Esophagus (tissue), 2 donors: ENCODE data around the gene NLRC5. TPM values are rescaled to one million over a fixed set of nuclear protein-coding genes. Genes with fewer than 3 reads are reported as not detected.

ENCODE experiments used
- H3K27ac ChIP-seq, 2 donors: one replicate each; pipeline ENCODE4 v1.5.1; 2013; ENCODE audit warnings: low read depth in 2 of 2, mild to moderate bottlenecking in 2 of 2, inconsistent platforms in 1 of 2, low read length in 1 of 2, moderate library complexity in 1 of 2
- H3K27me3 ChIP-seq, 2 donors: one replicate each; pipeline ENCODE4 v1.6.1; 2013; ENCODE audit warnings: low read length in 2 of 2, control low read depth in 1 of 2, mild to moderate bottlenecking in 1 of 2; ENCODE audit not compliant: insufficient read depth in 2 of 2, control insufficient read depth in 1 of 2
- H3K36me3 ChIP-seq, 2 donors: one replicate each; pipeline ENCODE4 v1.6.1; 2013; ENCODE audit warnings: low read length in 1 of 2; ENCODE audit not compliant: control insufficient read depth in 2 of 2, insufficient read depth in 2 of 2
- H3K4me1 ChIP-seq, 2 donors: one replicate each; pipeline ENCODE4 v1.6.1; 2013; ENCODE audit warnings: low read length in 1 of 2; ENCODE audit not compliant: control insufficient read depth in 2 of 2, insufficient read depth in 2 of 2
- H3K4me3 ChIP-seq, 2 donors: one replicate each; pipeline ENCODE4 v1.5.1; 2013; ENCODE audit warnings: low read length in 2 of 2, mild to moderate bottlenecking in 2 of 2, low read depth in 1 of 2, moderate library complexity in 1 of 2
- H3K9me3 ChIP-seq, 2 donors: one replicate each; pipeline ENCODE4 v1.6.1; 2013; ENCODE audit warnings: mild to moderate bottlenecking in 2 of 2, low read depth in 1 of 2, low read length in 1 of 2, moderate library complexity in 1 of 2; ENCODE audit not compliant: control insufficient read depth in 2 of 2, insufficient read depth in 1 of 2
- WGBS, 2 donors: extraction: QIAGEN DNeasy Blood & Tissue Kit; methylation state at CpG; one replicate each; pipeline ENCODE4 v1.1.7; 2013; 5-methylcytosine and 5-hydroxymethylcytosine counted together
- polyA plus RNA-seq, 2 donors: library from polyadenylated mRNA; stranded (reverse); fragments of 200-250 nt; gene quantifications; one replicate each; pipeline ENCODE4 v1.2.3, GENCODE V29; 2013
- donor health status: healthy with polysubstance abuse.
- donor health status: Bipolar disorder and iron deficiency.

Gene NLRC5
- polyA plus RNA-seq, 2 donors: 11.3 to 21.7 TPM

DNA sequence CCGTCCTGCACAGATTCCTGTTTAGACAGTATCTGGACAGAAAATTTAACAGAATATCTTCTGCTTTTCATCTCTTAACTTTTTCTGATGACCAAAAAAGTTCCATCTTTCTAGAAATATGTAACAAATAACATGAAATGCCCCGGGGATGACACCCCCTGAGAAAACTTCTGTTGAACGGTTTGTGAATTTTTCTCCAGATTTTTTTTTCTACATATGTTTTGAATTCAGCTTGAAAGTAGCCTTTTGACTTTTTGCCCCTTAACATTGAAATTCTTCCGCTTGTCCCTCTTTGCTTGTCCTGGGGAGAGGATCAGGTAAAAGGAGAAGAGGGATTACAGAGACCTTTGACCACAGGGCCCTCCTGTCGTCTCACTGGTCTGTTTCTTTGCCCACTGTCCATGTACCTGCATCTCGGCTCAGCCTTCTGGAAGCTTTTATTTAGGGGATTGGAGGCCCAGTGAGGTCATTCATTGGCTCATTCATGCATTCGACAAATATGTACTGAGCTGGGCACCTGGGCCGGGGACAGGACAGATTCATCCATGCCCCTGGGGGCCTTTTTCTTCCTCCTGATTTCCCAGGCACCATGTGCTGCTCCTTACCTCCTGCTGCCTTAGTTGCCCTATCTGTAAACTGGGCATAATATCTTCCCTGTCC lies 83.4 kb downstream of the NLRC5 start:
- Histone ChIP-seq H3K9me3 (no peaks in the 10 kb centered on the region), H3K27me3 (no peaks in the 10 kb centered on the region), H3K27ac (no peak overlapping the region), H3K4me1 (no peaks in the 10 kb centered on the region), H3K36me3 (peaks cover 0 to 2% of the 10 kb centered on the region in 2 donors), H3K4me3 (no peak overlapping the region)
- 71 to 75% methylated on average over 8 of the region's 8 CpGs for WGBS, 2 donors

DNA sequence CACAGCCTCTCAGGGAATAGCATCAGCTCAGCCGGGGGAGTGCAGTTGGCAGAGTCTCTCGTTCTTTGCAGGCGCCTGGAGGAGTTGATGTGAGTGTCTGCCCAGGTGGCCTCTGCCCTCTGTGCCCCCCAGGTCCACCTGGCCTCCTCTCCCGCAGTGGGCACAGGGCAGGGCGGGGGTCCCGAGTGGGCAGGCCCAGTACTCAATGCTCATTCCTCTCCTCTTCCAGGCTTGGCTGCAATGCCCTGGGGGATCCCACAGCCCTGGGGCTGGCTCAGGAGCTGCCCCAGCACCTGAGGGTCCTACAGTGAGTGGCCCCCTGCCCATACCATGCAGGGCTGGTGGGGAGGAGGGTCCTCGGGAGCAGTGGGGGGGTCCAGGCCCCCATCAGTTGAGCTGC lies 88.4 kb downstream of the NLRC5 start:
- 84 to 88% methylated on average over 5 to 7 of the region's 7 CpGs for WGBS, 2 donors
- Histone ChIP-seq H3K4me1 (no peaks in the 10 kb centered on the region), H3K9me3 (no peaks in the 10 kb centered on the region), H3K36me3 (peaks cover 0 to 3% of the 10 kb centered on the region in 2 donors), H3K27ac (no peak overlapping the region), H3K4me3 (no peak overlapping the region), H3K27me3 (no peaks in the 10 kb centered on the region)

DNA sequence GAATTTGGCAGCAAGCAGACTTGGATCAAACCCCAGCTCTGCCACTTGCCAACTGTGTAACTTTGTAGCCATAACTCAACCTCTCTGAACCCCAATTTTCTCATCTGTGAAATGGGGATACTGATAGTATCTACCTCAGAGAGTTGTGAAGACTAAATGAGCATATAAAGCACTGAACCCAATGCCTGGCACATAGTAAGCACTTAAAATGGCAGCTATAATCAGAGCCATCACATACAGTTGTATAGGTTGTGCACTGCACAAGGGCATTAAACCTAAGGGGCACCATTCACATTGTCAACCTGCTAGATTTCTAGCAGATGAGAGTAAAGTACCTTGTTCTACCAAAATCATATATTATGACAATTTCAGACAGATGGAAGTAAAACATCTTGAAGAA lies 92.4 kb downstream of the NLRC5 start:
- H3K36me3 ChIP-seq: peaks cover 0 to 3% of the 10 kb centered on the region in 2 donors
- no peaks in the 10 kb centered on the region for H3K27me3 ChIP-seq
- peaks cover 0 to 2% of the 10 kb centered on the region in 2 donors for H3K4me1 ChIP-seq
- no peak overlapping the region for H3K4me3 ChIP-seq
- H3K9me3 ChIP-seq: no peaks in the 10 kb centered on the region
- no peak overlapping the region for H3K27ac ChIP-seq

DNA sequence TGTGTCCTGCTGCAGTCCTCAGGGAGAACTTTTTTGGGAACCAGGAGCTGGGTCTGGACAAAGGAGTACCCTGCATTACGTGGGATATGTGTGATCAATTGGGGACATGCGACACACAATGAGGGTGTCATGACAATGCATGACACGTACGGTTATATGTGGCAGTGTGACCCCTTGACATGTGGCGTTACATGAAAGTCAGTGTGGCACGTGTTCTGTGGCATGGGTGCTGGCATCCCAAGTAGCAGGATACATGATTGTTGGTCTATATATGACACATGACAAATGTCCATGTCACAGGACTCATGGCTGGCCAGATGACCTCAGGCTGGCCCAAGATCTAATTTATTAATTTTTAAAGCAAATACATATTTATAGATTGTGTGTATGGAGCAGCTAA lies 93.3 kb downstream of the NLRC5 start:
- peaks cover 0 to 3% of the 10 kb centered on the region in 2 donors for H3K36me3 ChIP-seq
- no peaks in the 10 kb centered on the region for H3K9me3 ChIP-seq
- peaks cover 0 to 2% of the 10 kb centered on the region in 2 donors for H3K4me1 ChIP-seq
- H3K27ac ChIP-seq: no peak overlapping the region
- WGBS, 2 donors: 92 to 93% methylated on average over 6 of the region's 6 CpGs
- no peaks in the 10 kb centered on the region for H3K27me3 ChIP-seq
- H3K4me3 ChIP-seq: no peak overlapping the region

DNA sequence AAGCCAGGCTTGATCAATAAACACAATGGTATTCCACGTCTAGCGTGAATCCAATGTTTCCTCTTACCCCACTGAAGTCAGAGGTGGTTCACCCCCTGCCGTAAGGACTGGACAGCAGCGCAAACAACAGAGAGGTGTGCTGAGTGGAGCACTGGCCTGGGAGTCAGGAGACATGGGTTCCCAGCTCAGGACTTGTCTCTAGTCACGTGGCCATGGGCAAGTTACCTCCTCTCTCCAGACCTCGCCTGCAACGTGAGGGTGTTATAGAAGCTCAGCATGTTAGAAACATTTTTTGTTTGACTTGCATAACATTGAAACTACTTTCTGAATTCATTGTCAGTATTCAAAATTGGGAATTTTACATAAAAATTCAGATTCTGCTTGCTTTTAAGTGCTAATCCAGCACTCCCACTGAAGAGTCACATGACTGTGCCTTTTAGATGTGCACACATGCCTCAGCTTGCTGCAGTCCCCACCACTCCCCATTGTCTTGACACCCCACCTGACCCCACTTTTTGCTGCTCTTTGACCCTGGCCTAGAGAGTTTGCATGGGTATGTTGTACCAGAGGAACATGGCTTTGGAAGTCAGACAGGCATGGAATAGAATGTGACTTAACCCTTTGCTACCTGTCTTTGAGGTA lies 94.2 kb downstream of the NLRC5 start:
- Histone ChIP-seq H3K36me3 (peaks cover 0 to 3% of the 10 kb centered on the region in 2 donors), H3K4me1 (peaks cover 0 to 2% of the 10 kb centered on the region in 2 donors), H3K9me3 (no peaks in the 10 kb centered on the region), H3K27ac (no peak overlapping the region), H3K4me3 (no peak overlapping the region), H3K27me3 (no peaks in the 10 kb centered on the region)
- 72 to 81% methylated on average over 7 of the region's 7 CpGs for WGBS, 2 donors

DNA sequence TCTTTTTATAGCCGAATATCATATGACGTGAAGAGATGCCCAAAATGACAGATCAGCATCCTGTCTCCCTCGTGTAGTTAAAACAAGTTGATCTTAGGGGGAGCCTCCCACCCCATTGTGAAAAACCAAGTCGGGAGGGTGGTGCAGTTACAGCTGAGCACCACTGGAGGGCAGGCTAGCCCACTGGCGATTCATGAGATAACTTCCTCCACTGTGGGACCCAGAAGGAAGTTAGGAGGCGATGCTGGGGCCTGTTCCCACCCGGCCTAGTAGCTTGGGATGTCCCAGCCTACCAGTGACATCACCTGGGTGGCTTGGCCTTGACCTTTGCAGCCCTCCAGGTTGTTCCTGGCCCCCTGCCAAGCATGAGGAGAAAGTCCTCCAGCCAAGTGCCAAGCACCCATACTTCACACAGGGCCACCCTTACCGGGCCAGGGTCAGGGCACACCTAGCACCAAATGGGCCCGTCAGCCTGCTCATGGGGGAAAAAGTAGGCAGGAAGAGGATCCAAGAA lies 95.0 kb downstream of the NLRC5 start:
- H3K27me3 ChIP-seq: no peaks in the 10 kb centered on the region
- no peaks in the 10 kb centered on the region for H3K9me3 ChIP-seq
- peaks cover 0 to 3% of the 10 kb centered on the region in 2 donors for H3K36me3 ChIP-seq
- peaks cover 0 to 2% of the 10 kb centered on the region in 2 donors for H3K4me1 ChIP-seq
- H3K27ac ChIP-seq: no peak overlapping the region
- no peak overlapping the region for H3K4me3 ChIP-seq
- 9% methylated on average over 9 of the region's 9 CpGs for WGBS, 2 donors

DNA sequence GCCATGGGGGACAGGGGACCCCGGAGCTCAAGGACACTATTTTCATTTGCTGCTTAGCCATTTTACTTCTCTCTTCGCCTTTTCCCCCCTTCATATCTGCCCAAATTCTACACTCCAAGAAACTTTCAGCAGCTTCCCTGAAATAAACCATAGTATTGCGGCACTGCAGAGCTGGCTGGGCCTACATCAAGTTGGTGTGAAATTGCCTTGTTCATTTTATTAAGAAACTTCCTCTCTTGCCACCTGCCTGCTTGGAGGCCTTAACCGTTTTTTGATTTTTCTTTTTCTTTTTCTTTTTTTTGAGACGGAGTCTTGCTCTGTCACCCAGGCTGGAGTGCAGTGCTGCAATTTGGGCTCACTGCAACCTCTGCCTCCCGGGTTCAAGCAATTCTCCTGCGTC lies 95.6 kb downstream of the NLRC5 start:
- Histone ChIP-seq H3K4me1 (peaks cover 0 to 2% of the 10 kb centered on the region in 2 donors), H3K36me3 (peaks cover 0 to 3% of the 10 kb centered on the region in 2 donors), H3K4me3 (no peak overlapping the region), H3K27ac (no peak overlapping the region), H3K9me3 (no peaks in the 10 kb centered on the region), H3K27me3 (no peaks in the 10 kb centered on the region)
- WGBS, 2 donors: 84% methylated on average over 7 of the region's 7 CpGs

DNA sequence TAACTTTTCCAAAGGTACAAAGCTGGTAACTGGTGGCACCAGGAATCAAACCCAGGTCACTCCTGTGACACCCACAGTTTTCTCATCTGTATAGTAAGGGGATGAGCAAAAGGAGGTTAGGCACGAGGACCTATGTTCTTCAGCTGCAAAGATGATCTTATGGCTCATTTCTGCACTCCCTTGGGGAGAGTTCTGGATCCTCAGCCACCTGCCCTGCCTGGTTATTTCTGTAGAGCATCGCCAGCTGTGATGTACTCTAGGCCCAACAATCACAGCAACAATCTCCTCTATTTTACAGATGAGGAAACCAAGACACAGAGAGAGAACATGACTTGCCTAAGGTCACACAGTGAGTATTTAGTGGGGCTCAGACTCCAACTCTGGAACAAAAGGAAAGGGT lies 97.6 kb downstream of the NLRC5 start:
- no peaks in the 10 kb centered on the region for H3K9me3 ChIP-seq
- no peak overlapping the region for H3K27ac ChIP-seq
- peaks cover 0 to 2% of the 10 kb centered on the region in 2 donors for H3K4me1 ChIP-seq
- H3K4me3 ChIP-seq: no peak overlapping the region
- H3K27me3 ChIP-seq: no peaks in the 10 kb centered on the region
- H3K36me3 ChIP-seq: peaks cover 0 to 3% of the 10 kb centered on the region in 2 donors
- 76 to 89% methylated on average over 2 of the region's 2 CpGs for WGBS, 2 donors

DNA sequence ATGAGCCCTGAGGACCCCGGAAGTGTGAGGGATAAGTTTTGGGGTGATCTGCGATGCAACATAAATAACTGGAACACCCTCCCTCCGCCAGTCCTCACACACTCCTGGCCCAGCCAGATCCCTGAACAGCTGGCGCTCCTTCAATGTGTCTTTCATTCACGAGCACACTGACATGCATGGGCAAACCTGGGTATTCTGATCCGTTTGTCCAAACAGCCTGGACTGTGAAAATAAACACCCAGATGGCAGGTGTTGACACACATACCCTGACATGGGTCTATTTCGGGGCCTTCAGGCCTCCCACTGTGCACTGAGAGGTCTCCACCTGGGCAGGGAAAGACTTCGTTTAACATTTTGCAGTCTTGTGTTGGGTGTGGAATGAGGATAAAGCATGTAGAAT lies 100.0 kb downstream of the NLRC5 start:
- 65 to 66% methylated on average over 8 of the region's 8 CpGs for WGBS, 2 donors

More for the DNA sequence above, 100.0 kb downstream of the NLRC5 start:
- Histone ChIP-seq H3K27ac (no peak overlapping the region), H3K36me3 (no peaks in the 10 kb centered on the region), H3K9me3 (no peaks in the 10 kb centered on the region), H3K27me3 (no peaks in the 10 kb centered on the region), H3K4me3 (no peak overlapping the region), H3K4me1 (peaks cover 0 to 1% of the 10 kb centered on the region in 2 donors)
